ENCODE results near the gene NKIRAS2. TPM values are rescaled to one million over a fixed set of nuclear protein-coding genes. Genes with fewer than 3 reads are reported as not detected.

NKIRAS2 gene
- polyA plus RNA-seq, 1 donor from 2014 or later, result 60.2 TPM

GRCh38 chr17:41975099-41976083, 44.5 kb upstream of the NKIRAS2 start:
- Histone ChIP-seq H3K4me2 (ENCODE audit: low read length) (no peak overlapping the region), H3K9me2 (ENCODE audit: insufficient read depth, low read length) (no peaks in the 10 kb centered on the region), H3K4me3 (ENCODE audit: low read length) (no peak overlapping the region), H3K36me3 (ENCODE audit: insufficient read depth, low read length) (peaks cover 4% of the 10 kb centered on the region), H4K20me1 (ENCODE audit: insufficient read depth) (no peaks in the 10 kb centered on the region), H2AFZ (ENCODE audit: low read depth, low read length) (no peak overlapping the region), H3K27me3 (ENCODE audit: insufficient read depth, low read depth, low read length) (no peaks in the 10 kb centered on the region), H3K27ac (ENCODE audit: low read length) (no peak overlapping the region), H3K9ac (ENCODE audit: low read length) (no peak overlapping the region), H3K79me2 (replicated peaks; ENCODE audit: insufficient read depth, low read length) (peaks cover 4% of the 10 kb centered on the region), H3K9me3 (ENCODE audit: low read length) (no peaks in the 10 kb centered on the region), H3F3A (ENCODE audit: insufficient read depth, low read length, poor library complexity, severe bottlenecking) (no peaks in the 10 kb centered on the region)
- no peak for TF ChIP-seq EP300 (conservative IDR thresholded peaks at IDR 0.05; ENCODE audit: poor library complexity, severe bottlenecking)
- TF ChIP-seq TAF1 (IDR thresholded peaks at IDR 0.05; ENCODE audit: low read depth), result no peak
- no peak for TF ChIP-seq REST (IDR thresholded peaks at IDR 0.05; ENCODE audit: borderline replicate concordance)
- TF ChIP-seq CTCF (IDR thresholded peaks at IDR 0.05; ENCODE audit: poor library complexity, severe bottlenecking), result no peak
- no peak for TF ChIP-seq EZH2 (IDR thresholded peaks at IDR 0.05; ENCODE audit: borderline replicate concordance, insufficient read depth, low read length, poor library complexity, severe bottlenecking)
- TF ChIP-seq RAD21 (conservative IDR thresholded peaks at IDR 0.05), result no peak
- no peak for TF ChIP-seq MXI1 (conservative IDR thresholded peaks at IDR 0.05; ENCODE audit: poor library complexity, severe bottlenecking)
- no peak for TF ChIP-seq SMC3 (conservative IDR thresholded peaks at IDR 0.05; ENCODE audit: poor library complexity)
- no peak for TF ChIP-seq POLR2AphosphoS5 (IDR thresholded peaks at IDR 0.05)

- Histone ChIP-seq H3K4me3 (ENCODE audit: low read length) (no peak overlapping the region), H2AFZ (ENCODE audit: low read depth, low read length) (no peak overlapping the region), H4K20me1 (ENCODE audit: insufficient read depth) (no peaks in the 10 kb centered on the region), H3K27ac (ENCODE audit: low read length) (no peak overlapping the region), H3F3A (ENCODE audit: insufficient read depth, low read length, poor library complexity, severe bottlenecking) (no peaks in the 10 kb centered on the region), H3K4me2 (ENCODE audit: low read length) (no peak overlapping the region), H3K79me2 (replicated peaks; ENCODE audit: insufficient read depth, low read length) (no peaks in the 10 kb centered on the region), H3K36me3 (ENCODE audit: insufficient read depth, low read length) (peaks cover 4% of the 10 kb centered on the region), H3K9me3 (ENCODE audit: low read length) (no peaks in the 10 kb centered on the region), H3K9me2 (ENCODE audit: insufficient read depth, low read length) (no peaks in the 10 kb centered on the region), H3K27me3 (ENCODE audit: insufficient read depth, low read depth, low read length) (no peaks in the 10 kb centered on the region), H3K9ac (ENCODE audit: low read length) (no peak overlapping the region)
- TF ChIP-seq SMC3 (conservative IDR thresholded peaks at IDR 0.05; ENCODE audit: poor library complexity) (no peak), POLR2AphosphoS5 (IDR thresholded peaks at IDR 0.05) (no peak), TAF1 (IDR thresholded peaks at IDR 0.05; ENCODE audit: low read depth) (no peak), CTCF (IDR thresholded peaks at IDR 0.05; ENCODE audit: poor library complexity, severe bottlenecking) (no peak), EZH2 (IDR thresholded peaks at IDR 0.05; ENCODE audit: borderline replicate concordance, insufficient read depth, low read length, poor library complexity, severe bottlenecking) (no peak), MXI1 (conservative IDR thresholded peaks at IDR 0.05; ENCODE audit: poor library complexity, severe bottlenecking) (no peak), RAD21 (conservative IDR thresholded peaks at IDR 0.05) (no peak), EP300 (conservative IDR thresholded peaks at IDR 0.05; ENCODE audit: poor library complexity, severe bottlenecking) (no peak), REST (IDR thresholded peaks at IDR 0.05; ENCODE audit: borderline replicate concordance) (no peak)
Observed at GRCh38 chr17:41976142-41976768, 43.6 kb upstream of the NKIRAS2 start.

Data from neural cell (in vitro differentiated cells).